ENCODE results near the gene MDC1. TPM values are rescaled to one million over a fixed set of nuclear protein-coding genes. Genes with fewer than 3 reads are reported as not detected.
A peak's percentile ranks its signal among the peaks of the same experiment; 100 is the strongest.

The MDC1 gene
- total RNA-seq, 5 donors from 2014 or later (not counting 1 experiment from before 2014, with no cell fraction given) = 42.3 to 69.7 (median 53.4) TPM

GRCh38 chr6:30683183-30683979, 33.7 kb downstream of the MDC1 start:
- H3K36me3 Mint-ChIP-seq = peaks cover 34% of the 10 kb centered on the region
- no peaks in the 10 kb centered on the region for H3K27me3 Mint-ChIP-seq
- H3K4me1 Mint-ChIP-seq = peaks cover 44 to 72% (median 46%) of the 10 kb centered on the region in 3 donors

GRCh38 chr6:30682143-30683117, 34.7 kb downstream of the MDC1 start:
- no peaks in the 10 kb centered on the region for H3K27me3 ChIP-seq (replicated peaks in 1 of 2; ENCODE audit: control insufficient read depth in 2 of 2, extremely low read depth in 1 of 2, insufficient read depth in 2 of 2, low read length in 1 of 2)
- WGBS (ENCODE audit: insufficient coverage) = 0% methylated on average over 6 of the region's 11 CpGs
- H3K9me3 Mint-ChIP-seq = no peaks in the 10 kb centered on the region
- CTCF ChIA-PET = interaction anchor here (0.6 to 12.3 kb wide), 6 partner anchors 10 to 199 kb away, joined by 4 to 254 read pairs (median 4); partner anchors contain the start of genes DHX16 (in 1 of the 2), MDC1 (in 1 of the 2) and TUBB (in 1 of the 2)
- peaks cover 15 to 48% of the 10 kb centered on the region in 2 experiments for H3K4me1 ChIP-seq (ENCODE audit: control insufficient read depth in 1 of 2, extremely low read depth in 1 of 2, insufficient read depth in 2 of 2, low read length in 2 of 2)
- ATAC-seq (replicated peaks in 1 of 4) = peak; percentile 70 to 75 (median 70)
- peaks cover 34% of the 10 kb centered on the region for H3K36me3 Mint-ChIP-seq
- no peaks in the 10 kb centered on the region for H3K9me3 ChIP-seq
- H3K27ac Mint-ChIP-seq = peak overlapping the region; percentile 94 to 96
- DNase-seq = peak; percentile 77 to 93 (median 88)
- peaks cover 35 to 62% (median 37%) of the 10 kb centered on the region in 3 donors for H3K4me1 Mint-ChIP-seq
- H3K27ac ChIP-seq (ENCODE audit: low read length) = peak overlapping the region; percentile 81
- H3K4me3 Mint-ChIP-seq = peak overlapping the region; percentile 92 to 97 (median 96)
- H3K36me3 ChIP-seq (ENCODE audit: control insufficient read depth in 2 of 2, extremely low read depth in 1 of 2, insufficient read depth in 1 of 2, low read length in 1 of 2) = peaks cover 2 to 38% of the 10 kb centered on the region in 2 donors
- POLR2A ChIA-PET = interaction anchor here (0.6 to 1.9 kb wide), 7 partner anchors 35 to 1062 kb away, joined by 3 to 9 read pairs (median 4); partner anchors contain the start of gene MDC1 (in 1 of the 2)
- H3K27me3 Mint-ChIP-seq = no peaks in the 10 kb centered on the region
- H3K4me3 ChIP-seq (ENCODE audit: control insufficient read depth in 1 of 2, extremely low read depth in 1 of 2, low read length in 1 of 2) = peak overlapping the region; percentile 92 to 100

More at GRCh38 chr6:30683183-30683979, 33.7 kb downstream of the MDC1 start:
- peak overlapping the region; percentile 94 to 96 for H3K27ac Mint-ChIP-seq
- WGBS (ENCODE audit: insufficient coverage) = 0% methylated on average over 5 of the region's 7 CpGs
- Histone ChIP-seq H3K27ac (ENCODE audit: low read length) (peak overlapping the region; percentile 81), H3K4me3 (ENCODE audit: control insufficient read depth in 1 of 2, extremely low read depth in 1 of 2, low read length in 1 of 2) (peak overlapping the region; percentile 92 to 100), H3K9me3 (no peaks in the 10 kb centered on the region), H3K27me3 (replicated peaks in 1 of 2; ENCODE audit: control insufficient read depth in 2 of 2, extremely low read depth in 1 of 2, insufficient read depth in 2 of 2, low read length in 1 of 2) (no peaks in the 10 kb centered on the region), H3K36me3 (ENCODE audit: control insufficient read depth in 2 of 2, extremely low read depth in 1 of 2, insufficient read depth in 1 of 2, low read length in 1 of 2) (peaks cover 0 to 28% of the 10 kb centered on the region in 2 donors), H3K4me1 (ENCODE audit: control insufficient read depth in 1 of 2, extremely low read depth in 1 of 2, insufficient read depth in 2 of 2, low read length in 2 of 2) (peaks cover 20 to 50% of the 10 kb centered on the region in 2 experiments)
- peak overlapping the region; percentile 92 to 97 (median 96) for H3K4me3 Mint-ChIP-seq
- CTCF ChIA-PET = interaction anchor here in 1 of 2 donors (12.3 kb wide), 1 partner anchor 38 kb away, joined by 254 read pairs; the partner anchor contains the start of genes MDC1 and TUBB
- no peaks in the 10 kb centered on the region for H3K9me3 Mint-ChIP-seq
- DNase-seq (peak in 2 of 35 experiments; percentile 15 to 23), ATAC-seq (replicated peaks in 1 of 4) (no peak)
- POLR2A ChIA-PET = interaction anchor here in 1 of 2 donors (1.9 kb wide), 1 partner anchor 39 kb away, joined by 9 read pairs; no protein-coding TSS in a partner anchor

GRCh38 chr6:30681766-30682142, 35.3 kb downstream of the MDC1 start:
- ChIA-PET POLR2A (interaction anchor here (0.6 to 1.9 kb wide), 8 partner anchors 35 to 1061 kb away, joined by 3 to 9 read pairs (median 4); partner anchors contain the start of gene MDC1 (in 1 of the 2)), CTCF (interaction anchor here (0.6 to 12.3 kb wide), 6 partner anchors 9 to 198 kb away, joined by 4 to 254 read pairs (median 4); partner anchors contain the start of genes DHX16 (in 1 of the 2), MDC1 (in 1 of the 2) and TUBB (in 1 of the 2))
- H3K4me3 ChIP-seq (ENCODE audit: control insufficient read depth in 1 of 2, extremely low read depth in 1 of 2, low read length in 1 of 2) = peak overlapping the region; percentile 92 to 100
- H3K9me3 Mint-ChIP-seq = no peaks in the 10 kb centered on the region
- H3K4me1 Mint-ChIP-seq = peaks cover 35 to 63% (median 36%) of the 10 kb centered on the region in 3 donors
- ATAC-seq (replicated peaks in 1 of 4) (no peak), DNase-seq (peak in 1 of 35 experiments; percentile 28)
- H3K27ac Mint-ChIP-seq = peak overlapping the region; percentile 94 to 96
- H3K4me1 ChIP-seq (ENCODE audit: control insufficient read depth in 1 of 2, extremely low read depth in 1 of 2, insufficient read depth in 2 of 2, low read length in 2 of 2) = peaks cover 15 to 45% of the 10 kb centered on the region in 2 experiments
- no peaks in the 10 kb centered on the region for H3K9me3 ChIP-seq
- no peaks in the 10 kb centered on the region for H3K27me3 Mint-ChIP-seq
- WGBS (ENCODE audit: insufficient coverage) = 0% methylated on average over 2 of the region's 4 CpGs
- H3K27me3 ChIP-seq (replicated peaks in 1 of 2; ENCODE audit: control insufficient read depth in 2 of 2, extremely low read depth in 1 of 2, insufficient read depth in 2 of 2, low read length in 1 of 2) = no peaks in the 10 kb centered on the region
- peak overlapping the region; percentile 81 for H3K27ac ChIP-seq (ENCODE audit: low read length)
- H3K36me3 Mint-ChIP-seq = peaks cover 37% of the 10 kb centered on the region
- H3K4me3 Mint-ChIP-seq = peak overlapping the region; percentile 92 to 97 (median 96)
- peaks cover 5 to 44% of the 10 kb centered on the region in 2 donors for H3K36me3 ChIP-seq (ENCODE audit: control insufficient read depth in 2 of 2, extremely low read depth in 1 of 2, insufficient read depth in 1 of 2, low read length in 1 of 2)

- DNase-seq (peak in 1 of 35 experiments; percentile 14), ATAC-seq (replicated peaks in 1 of 4) (no peak)
- no peaks in the 10 kb centered on the region for H3K9me3 Mint-ChIP-seq
- CTCF ChIA-PET = interaction anchor here (0.6 to 12.3 kb wide), 14 partner anchors 8 to 149 kb away, joined by 3 to 254 read pairs (median 4); partner anchors contain the start of genes MDC1 (in 1 of the 2) and TUBB (in 1 of the 2)
- Histone ChIP-seq H3K9me3 (no peaks in the 10 kb centered on the region), H3K36me3 (ENCODE audit: control insufficient read depth in 2 of 2, extremely low read depth in 1 of 2, insufficient read depth in 1 of 2, low read length in 1 of 2) (peaks cover 8 to 56% of the 10 kb centered on the region in 2 donors), H3K27ac (ENCODE audit: low read length) (peak overlapping the region; percentile 81), H3K4me1 (ENCODE audit: control insufficient read depth in 1 of 2, extremely low read depth in 1 of 2, insufficient read depth in 2 of 2, low read length in 2 of 2) (peaks cover 15 to 45% of the 10 kb centered on the region in 2 experiments), H3K27me3 (replicated peaks in 1 of 2; ENCODE audit: control insufficient read depth in 2 of 2, extremely low read depth in 1 of 2, insufficient read depth in 2 of 2, low read length in 1 of 2) (no peaks in the 10 kb centered on the region), H3K4me3 (ENCODE audit: control insufficient read depth in 1 of 2, extremely low read depth in 1 of 2, low read length in 1 of 2) (peak overlapping the region; percentile 92 to 100)
- H3K4me1 Mint-ChIP-seq = peaks cover 42 to 57% (median 43%) of the 10 kb centered on the region in 3 donors
- H3K36me3 Mint-ChIP-seq = peaks cover 47% of the 10 kb centered on the region
- no peaks in the 10 kb centered on the region for H3K27me3 Mint-ChIP-seq
- peak overlapping the region; percentile 92 to 97 (median 96) for H3K4me3 Mint-ChIP-seq
- POLR2A ChIA-PET = interaction anchor here (0.5 to 1.6 kb wide), 5 partner anchors 15 to 164 kb away, joined by 6 to 11 read pairs (median 9); partner anchors contain the start of genes MDC1 (in 1 of the 2) and TUBB (in 1 of the 2)
- WGBS (ENCODE audit: insufficient coverage) = 15% methylated on average over 5 of the region's 7 CpGs
- H3K27ac Mint-ChIP-seq = peak overlapping the region; percentile 94 to 96
Measured at GRCh38 chr6:30679765-30680535, 37.1 kb downstream of the MDC1 start.
